GM18909 (cell line): Measurements from ENCODE around the gene ELOVL1.
A peak's percentile ranks its signal among the peaks of the same experiment; 100 is the strongest.

Experiments used
- ATAC-seq: cut with Tn5 transposase; IDR thresholded peaks from one replicate; pipeline ENCODE4 v1.9.1; 2021; ENCODE audit warnings: mild to moderate bottlenecking; ENCODE audit not compliant: unreplicated experiment, poor library complexity

The ELOVL1 gene

GRCh38 chr1:43358121-43358745 lies 9.6 kb downstream of the ELOVL1 start:
- peak; percentile 13 for ATAC-seq

- ATAC-seq = no peak
Observed at GRCh38 chr1:43357251-43357650, 10.6 kb downstream of the ELOVL1 start.

- no peak for ATAC-seq
Observed at GRCh38 chr1:43354936-43355335, 12.9 kb downstream of the ELOVL1 start.

GRCh38 chr1:43354471-43354870 lies 13.3 kb downstream of the ELOVL1 start:
- ATAC-seq = no peak

GRCh38 chr1:43352881-43353280 lies 14.9 kb downstream of the ELOVL1 start:
- no peak for ATAC-seq

GRCh38 chr1:43352351-43352705 lies 15.5 kb downstream of the ELOVL1 start:
- no peak for ATAC-seq

- ATAC-seq = no peak
Observed at GRCh38 chr1:43351421-43352350, 16.1 kb downstream of the ELOVL1 start.

GRCh38 chr1:43350976-43351375 lies 16.8 kb downstream of the ELOVL1 start:
- no peak for ATAC-seq

GRCh38 chr1:43349594-43350306 lies 18.1 kb downstream of the ELOVL1 start:
- no peak for ATAC-seq

GRCh38 chr1:43348809-43349593 lies 18.8 kb downstream of the ELOVL1 start:
- ATAC-seq = no peak

GRCh38 chr1:43348343-43348808 lies 19.4 kb downstream of the ELOVL1 start:
- no peak for ATAC-seq

GRCh38 chr1:43346636-43347035 lies 21.2 kb downstream of the ELOVL1 start:
- ATAC-seq = no peak

GRCh38 chr1:43345120-43345519 lies 22.7 kb downstream of the ELOVL1 start:
- ATAC-seq = no peak

GRCh38 chr1:43344267-43344850 lies 23.5 kb downstream of the ELOVL1 start:
- no peak for ATAC-seq

- no peak for ATAC-seq
Observed at GRCh38 chr1:43340559-43340958, 27.3 kb downstream of the ELOVL1 start.

- ATAC-seq = no peak
Observed at GRCh38 chr1:43339584-43340232, 28.1 kb downstream of the ELOVL1 start.

- no peak for ATAC-seq
Observed at GRCh38 chr1:43338001-43338400, 29.8 kb downstream of the ELOVL1 start.

GRCh38 chr1:43337588-43337987 lies 30.2 kb downstream of the ELOVL1 start, which contains the start of gene MPL:
Gene MPL, plus strand, starts transcription at chr1:43337818. Its CDS starts 31 bp downstream, at chr1:43337849.
- no peak for ATAC-seq
